ENCODE data around the gene PRDX1.
A peak's percentile ranks its signal among the peaks of the same experiment; 100 is the strongest.

The PRDX1 gene

GRCh38 chr1:45551684-45552083 is 30.0 kb upstream of the PRDX1 start:
- Histone ChIP-seq H3K9me3 (ENCODE audit: control insufficient read depth, insufficient read depth, low read depth, low read length) (no peaks in the 10 kb centered on the region), H3K4me1 (ENCODE audit: control insufficient read depth, insufficient read depth, low read length) (peaks cover 3% of the 10 kb centered on the region; the same call in 1 of the 2 replicates), H3K36me3 (ENCODE audit: control insufficient read depth in 2 of 2, insufficient read depth in 1 of 2, low read length in 2 of 2) (peaks cover 0 to 36% of the 10 kb centered on the region in 2 experiments; a peak in 2 of 3 replicates), H3K27ac (ENCODE audit: extremely low read depth, low read depth, low read length) (no peak overlapping the region), H3K4me3 (ENCODE audit: low read depth, low read length) (peak overlapping the region; percentile 62)
- TF ChIP-seq ZNF692 (tag by site-specific recombination; IDR thresholded peaks at IDR 0.05) (no peak), ZNF16 (tag by site-specific recombination; IDR thresholded peaks at IDR 0.05; ENCODE audit: low read depth) (no peak)
- ChIA-PET POLR2A (interaction anchor here (1.0 to 5.0 kb wide), 11 partner anchors 12 to 212 kb away, joined by 3 to 66 read pairs (median 6); partner anchors contain the start of genes MUTYH, NASP, PRDX1 and TOE1), CTCF (interaction anchor here (0.9 to 1.9 kb wide), 5 partner anchors 18 to 39 kb away, joined by 3 to 8 read pairs (median 6); partner anchors contain the start of gene PRDX1)

GRCh38 chr1:45550401-45551351 is 29.0 kb upstream of the PRDX1 start, which contains the start of gene AKR1A1:
Gene AKR1A1 (plus strand): TSS chr1:45550826. CDS start chr1:45561795, 10,969 bp downstream.
- POLR2A ChIA-PET = interaction anchor here (0.6 to 5.0 kb wide), 18 partner anchors 9 to 520 kb away, joined by 3 to 66 read pairs (median 6); partner anchors contain the start of genes CCDC163, MMACHC, MUTYH and NASP
- no peaks in the 10 kb centered on the region for H3K9me3 ChIP-seq (ENCODE audit: control insufficient read depth, insufficient read depth, low read depth, low read length)
- H3K27ac ChIP-seq (ENCODE audit: extremely low read depth, low read depth, low read length) = peak within 1 kb of the TSS; percentile 62; the same call in 1 of the 2 replicates
- H3K36me3 ChIP-seq (ENCODE audit: control insufficient read depth in 2 of 2, insufficient read depth in 1 of 2, low read length in 2 of 2) = peaks cover 0 to 30% of the 10 kb centered on the region in 2 experiments; a peak in 2 of 3 replicates
- CTCF ChIA-PET = interaction anchor here (0.7 to 1.9 kb wide), 6 partner anchors 19 to 486 kb away, joined by 3 to 8 read pairs (median 6); partner anchors contain the start of gene PRDX1
- H3K4me1 ChIP-seq (ENCODE audit: control insufficient read depth, insufficient read depth, low read length) = peaks cover 3% of the 10 kb centered on the region; the same call in 1 of the 2 replicates
- H3K4me3 ChIP-seq (ENCODE audit: low read depth, low read length) = peak within 1 kb of the TSS; percentile 62
- no peak for TF ChIP-seq ZNF121 (tag by site-specific recombination; IDR thresholded peaks at IDR 0.05)
- TF ChIP-seq GLIS1 (tag by site-specific recombination; IDR thresholded peaks at IDR 0.05) = peak; percentile 58; the same call in 1 of the 2 replicates
- TF ChIP-seq ZNF335 (tag by site-specific recombination; conservative IDR thresholded peaks at IDR 0.05) = peak; percentile 98
- TF ChIP-seq ZNF654 (tag by site-specific recombination; IDR thresholded peaks at IDR 0.05; ENCODE audit: low read depth) = no peak
- TF ChIP-seq ZNF600 (tag by site-specific recombination; IDR thresholded peaks at IDR 0.05) = peak; percentile 92
- TF ChIP-seq ZNF214 (tag by site-specific recombination; IDR thresholded peaks at IDR 0.05; ENCODE audit: borderline replicate concordance) = no peak
- peak; percentile 71 for TF ChIP-seq ZBTB11 (tag by site-specific recombination; conservative IDR thresholded peaks at IDR 0.05; ENCODE audit: low read depth)
- TF ChIP-seq ZNF670 (tag by site-specific recombination; IDR thresholded peaks at IDR 0.05; ENCODE audit: low read depth) = no peak
- peak; percentile 66; the same call in 1 of the 2 replicates for TF ChIP-seq IKZF3 (tag by site-specific recombination; IDR thresholded peaks at IDR 0.05)
- TF ChIP-seq, protein P1, sequence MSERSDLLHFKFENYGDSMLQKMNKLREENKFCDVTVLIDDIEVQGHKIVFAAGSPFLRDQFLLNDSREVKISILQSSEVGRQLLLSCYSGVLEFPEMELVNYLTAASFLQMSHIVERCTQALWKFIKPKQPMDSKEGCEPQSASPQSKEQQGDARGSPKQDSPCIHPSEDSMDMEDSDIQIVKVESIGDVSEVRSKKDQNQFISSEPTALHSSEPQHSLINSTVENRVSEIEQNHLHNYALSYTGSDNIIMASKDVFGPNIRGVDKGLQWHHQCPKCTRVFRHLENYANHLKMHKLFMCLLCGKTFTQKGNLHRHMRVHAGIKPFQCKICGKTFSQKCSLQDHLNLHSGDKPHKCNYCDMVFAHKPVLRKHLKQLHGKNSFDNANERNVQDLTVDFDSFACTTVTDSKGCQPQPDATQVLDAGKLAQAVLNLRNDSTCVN (tag by site-specific recombination; optimal IDR thresholded peaks at IDR 0.05) = peak; percentile 66
- peak; percentile 99 for TF ChIP-seq KLF16 (tag by site-specific recombination; IDR thresholded peaks at IDR 0.05)
- no peak for TF ChIP-seq ZFP41 (tag by site-specific recombination; IDR thresholded peaks at IDR 0.05; ENCODE audit: borderline replicate concordance)
- peak; percentile 64; the same call in 1 of the 2 replicates for TF ChIP-seq ZFP69B (tag by site-specific recombination; IDR thresholded peaks at IDR 0.05)
- no peak for TF ChIP-seq ZNF473 (tag by site-specific recombination; IDR thresholded peaks at IDR 0.05)
- peak; percentile 93 for TF ChIP-seq ZFHX2 (tag by site-specific recombination; conservative IDR thresholded peaks at IDR 0.05)
- TF ChIP-seq ZNF2 (tag by site-specific recombination; IDR thresholded peaks at IDR 0.05) = no peak; the same call in 1 of the 2 replicates
- TF ChIP-seq, protein P2, sequence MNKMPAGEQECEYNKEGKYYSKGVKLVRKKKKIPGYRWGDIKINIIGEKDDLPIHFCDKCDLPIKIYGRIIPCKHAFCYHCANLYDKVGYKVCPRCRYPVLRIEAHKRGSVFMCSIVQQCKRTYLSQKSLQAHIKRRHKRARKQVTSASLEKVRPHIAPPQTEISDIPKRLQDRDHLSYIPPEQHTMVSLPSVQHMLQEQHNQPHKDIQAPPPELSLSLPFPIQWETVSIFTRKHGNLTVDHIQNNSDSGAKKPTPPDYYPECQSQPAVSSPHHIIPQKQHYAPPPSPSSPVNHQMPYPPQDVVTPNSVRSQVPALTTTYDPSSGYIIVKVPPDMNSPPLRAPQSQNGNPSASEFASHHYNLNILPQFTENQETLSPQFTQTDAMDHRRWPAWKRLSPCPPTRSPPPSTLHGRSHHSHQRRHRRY (tag by site-specific recombination; IDR thresholded peaks at IDR 0.05) = no peak
- TF ChIP-seq ZNF341 (tag by site-specific recombination; IDR thresholded peaks at IDR 0.05; ENCODE audit: low read depth) = peak; percentile 85
- TF ChIP-seq ZXDB (tag by site-specific recombination; IDR thresholded peaks at IDR 0.05) = peak; percentile 88
- 0 out of 2 replicates have a peak, but pooled peaks have one; percentile 23 for TF ChIP-seq GLIS2 (tag by site-specific recombination; IDR thresholded peaks at IDR 0.05)

Data from HEK293 (cell line).